ENCODE results near the gene CCBE1. TPM values are rescaled to one million over a fixed set of nuclear protein-coding genes. Genes with fewer than 3 reads are reported as not detected.
"Not testable (repeated sequence)": the region's sequence is repeated elsewhere in the genome, so short reads cannot be mapped to it uniquely, and the experiment has no call there.

The CCBE1 gene
- total RNA-seq, 2 donors from 2014 or later, result 1.00 to 2.9 TPM

DNA sequence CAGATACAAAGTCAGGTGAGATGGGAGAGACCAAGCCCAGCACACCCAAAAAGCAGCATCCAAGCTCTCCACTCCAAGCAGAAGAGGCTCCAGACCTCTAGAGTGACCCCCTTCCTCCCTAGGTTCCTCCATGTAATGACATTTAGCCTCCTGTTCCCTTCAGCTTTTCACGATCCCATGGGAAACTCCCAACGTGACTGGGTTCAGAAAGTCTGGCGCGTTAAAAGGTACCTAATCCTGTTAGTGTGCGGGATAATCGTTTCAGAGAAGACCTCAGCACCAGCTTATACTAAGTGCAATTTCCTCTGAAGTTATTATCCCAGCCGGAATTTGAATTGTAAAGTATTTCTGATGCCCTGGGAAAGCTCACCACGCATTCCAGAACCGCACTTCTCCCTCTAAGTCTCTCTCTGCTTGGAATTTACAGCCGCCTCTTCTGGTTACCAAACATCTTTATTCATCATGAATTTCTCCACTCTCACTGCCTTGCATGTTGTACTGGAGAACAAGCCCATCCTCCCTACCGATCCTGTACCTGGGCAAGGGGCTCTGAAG is 46.9 kb downstream of the CCBE1 start:
- no peaks in the 10 kb centered on the region for H3K27me3 ChIP-seq (ENCODE audit: control insufficient read depth, insufficient read depth, low read length, poor library complexity, severe bottlenecking)
- no peak overlapping the region for H3K4me3 Mint-ChIP-seq
- no peaks in the 10 kb centered on the region for H3K4me1 ChIP-seq (ENCODE audit: control insufficient read depth, insufficient read depth, low read length)
- H3K9me3 ChIP-seq (ENCODE audit: control insufficient read depth, low read length), result peaks cover 2% of the 10 kb centered on the region
- no peak overlapping the region for H3K27ac ChIP-seq (ENCODE audit: low read depth, low read length)
- no peaks in the 10 kb centered on the region for H3K36me3 ChIP-seq (ENCODE audit: control insufficient read depth, insufficient read depth, low read length)
- no peaks in the 10 kb centered on the region for H3K4me1 Mint-ChIP-seq
- H3K9me3 Mint-ChIP-seq, result no peaks in the 10 kb centered on the region
- H3K9ac ChIP-seq (ENCODE audit: extremely low read depth, low read length, poor library complexity, severe bottlenecking), result no peak overlapping the region
- no peak overlapping the region for H3K27ac Mint-ChIP-seq
- H3K36me3 Mint-ChIP-seq (ENCODE audit: low read depth), result no peaks in the 10 kb centered on the region
- DNase-seq, result no peak
- 91 to 94% methylated on average over 10 to 11 of the region's 11 CpGs for WGBS, 2 experiments (ENCODE audit: insufficient coverage in 1 of 2, insufficient read length in 1 of 2)
- H3K4me3 ChIP-seq (ENCODE audit: low read length), result no peak overlapping the region
- TF ChIP-seq, protein P1, sequence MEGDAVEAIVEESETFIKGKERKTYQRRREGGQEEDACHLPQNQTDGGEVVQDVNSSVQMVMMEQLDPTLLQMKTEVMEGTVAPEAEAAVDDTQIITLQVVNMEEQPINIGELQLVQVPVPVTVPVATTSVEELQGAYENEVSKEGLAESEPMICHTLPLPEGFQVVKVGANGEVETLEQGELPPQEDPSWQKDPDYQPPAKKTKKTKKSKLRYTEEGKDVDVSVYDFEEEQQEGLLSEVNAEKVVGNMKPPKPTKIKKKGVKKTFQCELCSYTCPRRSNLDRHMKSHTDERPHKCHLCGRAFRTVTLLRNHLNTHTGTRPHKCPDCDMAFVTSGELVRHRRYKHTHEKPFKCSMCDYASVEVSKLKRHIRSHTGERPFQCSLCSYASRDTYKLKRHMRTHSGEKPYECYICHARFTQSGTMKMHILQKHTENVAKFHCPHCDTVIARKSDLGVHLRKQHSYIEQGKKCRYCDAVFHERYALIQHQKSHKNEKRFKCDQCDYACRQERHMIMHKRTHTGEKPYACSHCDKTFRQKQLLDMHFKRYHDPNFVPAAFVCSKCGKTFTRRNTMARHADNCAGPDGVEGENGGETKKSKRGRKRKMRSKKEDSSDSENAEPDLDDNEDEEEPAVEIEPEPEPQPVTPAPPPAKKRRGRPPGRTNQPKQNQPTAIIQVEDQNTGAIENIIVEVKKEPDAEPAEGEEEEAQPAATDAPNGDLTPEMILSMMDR (conservative IDR thresholded peaks at IDR 0.05), result no peak
- H3K27me3 Mint-ChIP-seq (ENCODE audit: insufficient read depth), result peaks cover 10% of the 10 kb centered on the region

DNA sequence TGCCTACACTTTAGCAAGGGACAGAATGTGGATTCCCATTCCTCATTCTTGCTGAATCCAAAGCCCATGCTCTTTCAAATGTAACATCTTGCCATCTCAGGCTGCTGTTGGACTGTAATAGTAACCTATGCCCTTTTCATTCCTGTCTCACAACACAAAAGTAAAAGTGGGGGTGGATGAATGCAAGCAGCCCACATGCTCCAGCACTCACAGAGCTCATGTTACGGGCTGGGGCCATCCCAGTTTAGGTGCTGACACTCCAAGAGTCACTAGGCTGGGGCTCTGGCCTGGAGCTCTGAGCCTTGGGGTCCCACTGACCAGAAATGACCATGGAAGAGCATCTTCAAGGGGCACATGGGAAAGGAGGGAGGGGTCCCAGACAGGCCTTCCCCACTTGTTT is 47.6 kb downstream of the CCBE1 start:
- no peaks in the 10 kb centered on the region for H3K27me3 ChIP-seq (ENCODE audit: control insufficient read depth, insufficient read depth, low read length, poor library complexity, severe bottlenecking)
- peaks cover 11% of the 10 kb centered on the region for H3K27me3 Mint-ChIP-seq (ENCODE audit: insufficient read depth)
- H3K4me1 ChIP-seq (ENCODE audit: control insufficient read depth, insufficient read depth, low read length), result no peaks in the 10 kb centered on the region
- H3K9me3 ChIP-seq (ENCODE audit: control insufficient read depth, low read length), result peaks cover 6% of the 10 kb centered on the region
- no peak for DNase-seq
- no peak overlapping the region for H3K4me3 Mint-ChIP-seq
- no peaks in the 10 kb centered on the region for H3K4me1 Mint-ChIP-seq
- H3K27ac Mint-ChIP-seq, result no peak overlapping the region
- WGBS, 2 experiments (ENCODE audit: insufficient coverage in 1 of 2, insufficient read length in 1 of 2), result 92% methylated on average over 1 of the region's 1 CpG; no CpG with 5 or more reads in 1 of the 2 experiments
- TF ChIP-seq, protein P1 (conservative IDR thresholded peaks at IDR 0.05), result no peak
- H3K9ac ChIP-seq (ENCODE audit: extremely low read depth, low read length, poor library complexity, severe bottlenecking), result no peak overlapping the region
- H3K36me3 Mint-ChIP-seq (ENCODE audit: low read depth), result no peaks in the 10 kb centered on the region
- H3K36me3 ChIP-seq (ENCODE audit: control insufficient read depth, insufficient read depth, low read length), result no peaks in the 10 kb centered on the region
- H3K27ac ChIP-seq (ENCODE audit: low read depth, low read length), result no peak overlapping the region
- no peak overlapping the region for H3K4me3 ChIP-seq (ENCODE audit: low read length)
- H3K9me3 Mint-ChIP-seq, result no peaks in the 10 kb centered on the region

GRCh38 chr18:59648469-59648868 is 48.8 kb downstream of the CCBE1 start:
- not testable (repeated sequence) for H3K9me3 ChIP-seq (ENCODE audit: control insufficient read depth, low read length); H3K4me3 ChIP-seq (ENCODE audit: low read length); H3K27ac Mint-ChIP-seq; H3K9me3 Mint-ChIP-seq; H3K4me1 Mint-ChIP-seq; H3K36me3 ChIP-seq (ENCODE audit: control insufficient read depth, insufficient read depth, low read length); H3K36me3 Mint-ChIP-seq (ENCODE audit: low read depth); H3K27me3 ChIP-seq (ENCODE audit: control insufficient read depth, insufficient read depth, low read length, poor library complexity, severe bottlenecking); H3K4me1 ChIP-seq (ENCODE audit: control insufficient read depth, insufficient read depth, low read length); H3K9ac ChIP-seq (ENCODE audit: extremely low read depth, low read length, poor library complexity, severe bottlenecking); H3K4me3 Mint-ChIP-seq; DNase-seq; H3K27ac ChIP-seq (ENCODE audit: low read depth, low read length)
- peaks cover 11% of the 10 kb centered on the region for H3K27me3 Mint-ChIP-seq (ENCODE audit: insufficient read depth)
- WGBS, 2 experiments (ENCODE audit: insufficient coverage in 1 of 2, insufficient read length in 1 of 2), result 94 to 97% methylated on average over 7 to 10 of the region's 10 CpGs

DNA sequence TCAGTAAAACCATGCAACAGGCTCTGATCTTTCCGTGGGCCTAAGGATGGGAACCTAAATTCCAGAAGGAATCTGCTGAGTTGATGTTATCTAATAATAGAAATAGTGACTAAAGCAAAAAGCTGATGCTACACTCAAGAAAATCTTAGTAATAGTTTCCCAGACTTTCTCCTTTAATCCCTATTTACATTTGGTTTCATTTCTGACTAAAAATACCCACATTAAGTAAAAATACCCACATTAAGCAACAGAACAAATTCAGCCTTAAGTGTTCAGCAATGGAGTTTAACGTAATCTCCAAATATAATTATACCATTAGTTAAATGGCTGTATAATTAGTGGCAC is 50.3 kb downstream of the CCBE1 start:
- H3K9me3 Mint-ChIP-seq, result no peaks in the 10 kb centered on the region
- H3K36me3 ChIP-seq (ENCODE audit: control insufficient read depth, insufficient read depth, low read length), result no peaks in the 10 kb centered on the region
- H3K36me3 Mint-ChIP-seq (ENCODE audit: low read depth), result no peaks in the 10 kb centered on the region
- H3K4me1 ChIP-seq (ENCODE audit: control insufficient read depth, insufficient read depth, low read length), result no peaks in the 10 kb centered on the region
- no peaks in the 10 kb centered on the region for H3K4me1 Mint-ChIP-seq
- no peak overlapping the region for H3K4me3 Mint-ChIP-seq
- TF ChIP-seq, protein P1 (conservative IDR thresholded peaks at IDR 0.05), result no peak
- H3K27me3 ChIP-seq (ENCODE audit: control insufficient read depth, insufficient read depth, low read length, poor library complexity, severe bottlenecking), result no peaks in the 10 kb centered on the region
- peaks cover 9% of the 10 kb centered on the region for H3K27me3 Mint-ChIP-seq (ENCODE audit: insufficient read depth)
- 89% methylated on average over 1 of the region's 2 CpGs; no CpG with 5 or more reads in 1 of the 2 experiments for WGBS, 2 experiments (ENCODE audit: insufficient coverage in 1 of 2, insufficient read length in 1 of 2)
- no peak overlapping the region for H3K27ac Mint-ChIP-seq
- H3K27ac ChIP-seq (ENCODE audit: low read depth, low read length), result no peak overlapping the region
- no peak for DNase-seq
- H3K9me3 ChIP-seq (ENCODE audit: control insufficient read depth, low read length), result peaks cover 6% of the 10 kb centered on the region
- no peak overlapping the region for H3K9ac ChIP-seq (ENCODE audit: extremely low read depth, low read length, poor library complexity, severe bottlenecking)
- no peak overlapping the region for H3K4me3 ChIP-seq (ENCODE audit: low read length)

Data from endodermal cell (in vitro differentiated cells).